Adipocyte (in vitro differentiated cells): Measurements from ENCODE around the gene RPS19BP1.
"Not testable (repeated sequence)": the region's sequence is repeated elsewhere in the genome, so short reads cannot be mapped to it uniquely, and the experiment has no call there.

Experiments
- DNase-seq: peaks from one replicate; pipeline ENCODE4 v3.0.0-alpha.2; 2015; ENCODE audit warnings: low read depth
- H3K27me3 ChIP-seq: replicated peaks from 2 replicates; pipeline ENCODE4 v1.7.0; 2013; ENCODE audit warnings: mild to moderate bottlenecking, low read length, moderate library complexity; ENCODE audit not compliant: control insufficient read depth, insufficient read depth
- H3K36me3 ChIP-seq: 2 replicates; pipeline ENCODE4 v1.7.0; 2013; ENCODE audit warnings: low read length, mild to moderate bottlenecking, moderate library complexity; ENCODE audit not compliant: control insufficient read depth, insufficient read depth, severe bottlenecking
- H3K4me1 ChIP-seq: 2 replicates; pipeline ENCODE4 v1.7.0; 2013; ENCODE audit warnings: mild to moderate bottlenecking, low read length, moderate library complexity; ENCODE audit not compliant: control insufficient read depth, insufficient read depth
- H3K4me3 ChIP-seq: 2 replicates; pipeline ENCODE4 v1.7.0; 2013; ENCODE audit warnings: mild to moderate bottlenecking, low read length, moderate library complexity
- H3K9ac ChIP-seq: 2 replicates; pipeline ENCODE4 v1.7.0; 2013; ENCODE audit warnings: mild to moderate bottlenecking, low read length, moderate library complexity
- H3K9me3 ChIP-seq: 2 replicates; pipeline ENCODE4 v1.7.0; 2013; ENCODE audit warnings: mild to moderate bottlenecking, low read length, moderate library complexity; ENCODE audit not compliant: control insufficient read depth

Gene RPS19BP1

DNA sequence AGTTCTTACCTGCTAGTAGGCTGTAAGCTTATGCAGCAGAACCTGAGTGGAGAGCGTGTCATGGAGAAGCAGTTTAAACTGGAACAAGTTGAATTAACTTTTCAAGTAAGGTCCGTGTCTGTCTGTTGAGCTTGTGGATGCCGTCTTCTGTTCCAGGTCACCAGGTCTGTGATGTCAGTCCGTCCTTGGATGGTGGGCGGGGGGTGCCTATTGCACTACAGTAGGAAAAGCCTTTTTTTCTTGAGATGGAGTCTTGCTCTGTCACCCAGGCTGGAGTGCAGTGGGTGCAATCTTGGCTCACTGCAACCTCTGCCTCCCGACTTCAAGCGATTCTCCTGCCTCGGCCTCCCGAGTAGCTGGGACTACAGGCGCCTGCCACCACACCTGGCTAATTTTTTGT is 25.5 kb downstream of the RPS19BP1 start:
- DNase-seq, H3K27me3 ChIP-seq: not testable (repeated sequence)
- H3K36me3 ChIP-seq = peaks cover 79% of the 10 kb centered on the region

GRCh38 chr22:39504071-39504470 is 28.5 kb downstream of the RPS19BP1 start:
- Histone ChIP-seq H3K4me3 (peak overlapping the region; percentile 89), H3K4me1 (peaks cover 55% of the 10 kb centered on the region), H3K27me3 (no peaks in the 10 kb centered on the region), H3K9me3 (no peaks in the 10 kb centered on the region), H3K9ac (peak overlapping the region; percentile 92), H3K36me3 (peaks cover 49% of the 10 kb centered on the region)
- no peak for DNase-seq

More for the DNA sequence above, 25.5 kb downstream of the RPS19BP1 start:
- peak overlapping the region; percentile 65 for H3K9ac ChIP-seq
- H3K4me1 ChIP-seq = peaks cover 37% of the 10 kb centered on the region
- not testable (repeated sequence) for H3K4me3 ChIP-seq, H3K9me3 ChIP-seq

DNA sequence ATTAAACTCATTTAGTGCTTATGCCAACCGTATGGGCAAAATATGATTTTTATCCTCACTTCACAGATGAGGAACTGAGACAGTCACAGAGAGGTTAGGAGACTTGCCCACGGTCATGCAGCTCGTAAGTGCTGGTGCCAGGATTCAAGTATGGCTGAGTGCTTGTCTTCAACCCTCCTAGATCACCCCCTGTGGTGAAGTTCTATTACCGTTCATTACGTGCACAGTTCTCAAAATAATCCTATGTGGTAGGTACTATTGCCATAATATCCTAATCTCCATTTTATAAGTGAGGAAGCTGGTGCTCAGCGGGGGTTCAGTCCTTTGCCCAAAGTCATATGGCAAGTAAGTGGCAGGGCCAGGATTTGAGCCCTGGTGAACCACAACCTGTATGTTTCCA is 28.9 kb downstream of the RPS19BP1 start:
- Histone ChIP-seq H3K27me3 (no peaks in the 10 kb centered on the region), H3K4me3 (peak overlapping the region; percentile 89), H3K36me3 (peaks cover 46% of the 10 kb centered on the region), H3K9me3 (no peaks in the 10 kb centered on the region), H3K4me1 (peaks cover 58% of the 10 kb centered on the region), H3K9ac (peak overlapping the region; percentile 92)
- no peak for DNase-seq

DNA sequence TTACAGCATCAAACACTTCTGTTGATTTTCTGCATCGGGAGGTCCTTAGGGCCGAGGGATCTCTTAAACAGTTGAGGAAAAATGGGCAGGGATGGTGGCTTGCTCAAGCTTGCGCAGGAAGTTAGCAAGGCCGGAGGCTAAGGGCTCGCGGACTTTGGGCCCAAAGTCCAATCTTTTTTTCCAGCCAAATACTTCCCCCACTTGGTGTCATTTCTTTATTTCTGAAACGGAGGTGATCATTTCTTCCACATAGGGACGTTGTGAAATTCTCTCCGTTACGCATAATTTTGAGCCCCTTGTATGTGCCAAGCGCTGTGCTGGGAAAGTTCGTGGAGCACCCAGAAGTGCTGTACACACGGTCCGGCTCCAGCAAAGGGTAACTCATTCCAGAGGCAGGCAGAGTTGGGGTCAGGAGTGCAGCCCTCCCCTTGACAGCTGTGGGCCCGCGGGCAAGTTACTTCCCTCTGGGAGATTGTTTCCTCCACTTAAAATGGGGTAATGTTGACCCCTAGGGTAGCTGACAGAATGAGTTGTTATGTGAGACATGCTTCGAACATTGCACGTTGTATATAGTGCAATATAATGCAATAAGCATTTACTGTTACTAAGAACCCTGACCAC is 29.6 kb downstream of the RPS19BP1 start:
- no peaks in the 10 kb centered on the region for H3K27me3 ChIP-seq
- peak overlapping the region; percentile 89 for H3K4me3 ChIP-seq
- DNase-seq = peak; percentile 57
- peaks cover 39% of the 10 kb centered on the region for H3K36me3 ChIP-seq
- no peaks in the 10 kb centered on the region for H3K9me3 ChIP-seq
- H3K9ac ChIP-seq = peak overlapping the region; percentile 92
- peaks cover 64% of the 10 kb centered on the region for H3K4me1 ChIP-seq

DNA sequence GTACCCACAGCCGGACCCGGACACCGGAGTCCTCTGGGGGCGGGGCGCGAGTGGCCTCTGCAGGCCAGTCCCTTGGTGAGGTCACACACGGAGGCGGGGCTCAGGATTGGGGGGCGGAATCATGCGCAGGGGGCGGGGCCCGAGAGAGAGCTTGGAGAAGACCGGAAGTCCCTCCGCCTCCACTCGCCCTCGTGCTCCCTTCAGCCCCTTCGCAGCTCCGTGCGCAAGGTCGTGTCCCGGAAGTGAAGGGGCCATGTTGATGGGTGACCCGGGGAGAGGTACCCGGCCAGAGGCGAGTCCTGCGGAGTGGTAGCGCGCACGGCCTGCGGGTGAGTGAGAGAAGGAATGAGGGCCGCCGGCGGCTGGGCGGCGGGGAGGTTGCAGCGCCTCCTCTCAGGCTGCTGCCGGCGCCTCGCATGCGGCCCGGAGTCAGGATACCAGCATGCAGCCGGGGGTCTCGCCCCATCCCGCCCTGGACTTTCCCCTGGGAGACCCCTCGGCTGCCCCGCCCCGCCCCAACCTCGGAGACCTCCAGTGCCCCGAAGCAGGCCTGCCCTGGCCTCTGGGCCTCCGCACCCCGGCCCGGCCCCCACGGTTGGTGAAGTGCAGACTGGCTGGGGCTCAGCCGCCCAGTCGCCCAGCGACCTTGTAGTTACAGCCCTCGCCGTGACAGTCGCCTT is 30.3 kb downstream of the RPS19BP1 start, which contains the start of gene MIEF1:
Gene MIEF1, plus strand, starts transcription at position 182 of the 680 bp plus-strand sequence. CDS start 9,005 bp downstream, outside the sequence.
- peak; percentile 99 for DNase-seq
- H3K9me3 ChIP-seq = no peaks in the 10 kb centered on the region
- H3K4me3 ChIP-seq = peak within 1 kb of the TSS; percentile 89
- peaks cover 66% of the 10 kb centered on the region for H3K4me1 ChIP-seq
- peaks cover 35% of the 10 kb centered on the region for H3K36me3 ChIP-seq
- H3K27me3 ChIP-seq = no peaks in the 10 kb centered on the region
- H3K9ac ChIP-seq = peak within 1 kb of the TSS; percentile 92

- H3K27me3 ChIP-seq = no peaks in the 10 kb centered on the region
- H3K4me3 ChIP-seq = peak overlapping the region; percentile 89
- no peaks in the 10 kb centered on the region for H3K9me3 ChIP-seq
- H3K9ac ChIP-seq = peak overlapping the region; percentile 92
- peak; percentile 6 for DNase-seq
- peaks cover 69% of the 10 kb centered on the region for H3K4me1 ChIP-seq
- peaks cover 30% of the 10 kb centered on the region for H3K36me3 ChIP-seq
Measured at GRCh38 chr22:39501644-39502108, 30.9 kb downstream of the RPS19BP1 start.

GRCh38 chr22:39500101-39500500 is 32.4 kb downstream of the RPS19BP1 start:
- no peaks in the 10 kb centered on the region for H3K9me3 ChIP-seq
- H3K4me3 ChIP-seq = no peak overlapping the region
- peaks cover 61% of the 10 kb centered on the region for H3K4me1 ChIP-seq
- peak overlapping the region; percentile 23 for H3K9ac ChIP-seq
- H3K36me3 ChIP-seq = peaks cover 15% of the 10 kb centered on the region
- no peaks in the 10 kb centered on the region for H3K27me3 ChIP-seq
- DNase-seq = no peak

- H3K36me3 ChIP-seq = peaks cover 2% of the 10 kb centered on the region
- H3K4me3 ChIP-seq = no peak overlapping the region
- H3K4me1 ChIP-seq = peaks cover 63% of the 10 kb centered on the region
- peak overlapping the region; percentile 58 for H3K9ac ChIP-seq
- no peaks in the 10 kb centered on the region for H3K27me3 ChIP-seq
- no peak for DNase-seq
- H3K9me3 ChIP-seq = no peaks in the 10 kb centered on the region
Measured at GRCh38 chr22:39498802-39499201, 33.7 kb downstream of the RPS19BP1 start.

GRCh38 chr22:39498368-39498767 is 34.2 kb downstream of the RPS19BP1 start:
- peaks cover 63% of the 10 kb centered on the region for H3K4me1 ChIP-seq
- no peak overlapping the region for H3K4me3 ChIP-seq
- H3K9ac ChIP-seq = peak overlapping the region; percentile 58
- DNase-seq = no peak
- no peaks in the 10 kb centered on the region for H3K9me3 ChIP-seq
- H3K36me3 ChIP-seq = no peaks in the 10 kb centered on the region
- H3K27me3 ChIP-seq = no peaks in the 10 kb centered on the region

- peaks cover 60% of the 10 kb centered on the region for H3K4me1 ChIP-seq
- H3K36me3 ChIP-seq = no peaks in the 10 kb centered on the region
- H3K27me3 ChIP-seq = no peaks in the 10 kb centered on the region
- no peak overlapping the region for H3K4me3 ChIP-seq
- no peaks in the 10 kb centered on the region for H3K9me3 ChIP-seq
- DNase-seq = no peak
- no peak overlapping the region for H3K9ac ChIP-seq
Measured at GRCh38 chr22:39497429-39497828, 35.1 kb downstream of the RPS19BP1 start.

- peak; percentile 67 for DNase-seq
- Histone ChIP-seq H3K4me3 (no peak overlapping the region), H3K27me3 (no peaks in the 10 kb centered on the region), H3K4me1 (peaks cover 53% of the 10 kb centered on the region), H3K9me3 (no peaks in the 10 kb centered on the region), H3K36me3 (no peaks in the 10 kb centered on the region), H3K9ac (peak overlapping the region; percentile 61)
Measured at GRCh38 chr22:39496131-39496838, 36.3 kb downstream of the RPS19BP1 start.
